ENCODE data around the gene SLC40A1. TPM values are rescaled to one million over a fixed set of nuclear protein-coding genes. Genes with fewer than 3 reads are reported as not detected.

SLC40A1 gene
- total and polyA plus RNA-seq, 2 of the 8 experiments (the other 6 are each of a cell fraction or from before 2014, with no cell fraction given), result 0.03 TPM; not detected in 1

- DNase-seq (ENCODE audit: low read depth in 1 of 2, low spot score in 2 of 2) (no peak), FAIRE-seq (no peak)
- Histone ChIP-seq H3K27ac (ENCODE audit: low read depth, low read length) (no peak overlapping the region), H3K27me3 (replicated peaks in 1 of 4; ENCODE audit: control insufficient read depth in 3 of 4, extremely low read depth in 1 of 4, insufficient read depth in 3 of 4, low read length in 3 of 4) (peaks cover 0 to 9% (median 0%) of the 10 kb centered on the region in 4 experiments; a peak in 1 of 7 replicates), H3K4me3 (ENCODE audit: extremely low read depth in 1 of 4, insufficient read depth in 2 of 4, low read depth in 3 of 4, low read length in 4 of 4) (no peak overlapping the region), H2BK120ac (replicated peaks; ENCODE audit: low read depth, low read length) (no peak overlapping the region), H3K4me2 (ENCODE audit: insufficient read depth in 1 of 2, low read depth in 2 of 2, low read length in 2 of 2) (no peak overlapping the region), H2BK15ac (ENCODE audit: low read length) (no peak overlapping the region), H3K9ac (replicated peaks in 1 of 4; ENCODE audit: extremely low read depth in 1 of 4, low read depth in 3 of 4, low read length in 3 of 4) (no peak overlapping the region), H3K56ac (replicated peaks; ENCODE audit: insufficient read length, low read depth, low read length) (no peak overlapping the region), H2BK20ac (ENCODE audit: low read length) (no peak overlapping the region), H2BK12ac (ENCODE audit: low read depth, low read length) (no peak overlapping the region), H3K79me2 (ENCODE audit: control insufficient read depth in 1 of 2, insufficient read depth in 2 of 2, low read length in 2 of 2) (no peaks in the 10 kb centered on the region), H4K20me1 (replicated peaks in 1 of 2; ENCODE audit: control insufficient read depth in 1 of 2, insufficient read depth in 2 of 2, low read length in 2 of 2) (no peaks in the 10 kb centered on the region), H4K5ac (ENCODE audit: insufficient read length, low read depth, low read length) (no peak overlapping the region), H2AFZ (ENCODE audit: low read length) (no peak overlapping the region), H3K14ac (ENCODE audit: insufficient read length) (no peak overlapping the region), H3K4me1 (replicated peaks in 1 of 4; ENCODE audit: control insufficient read depth in 3 of 4, insufficient read depth in 4 of 4, low read length in 3 of 4) (no peaks in the 10 kb centered on the region), H3K4ac (replicated peaks; ENCODE audit: insufficient read length, low read depth, low read length) (no peak overlapping the region), H4K8ac (ENCODE audit: extremely low read depth, insufficient read depth, low read length) (no peak overlapping the region), H2AK5ac (ENCODE audit: low read depth, low read length) (no peak overlapping the region), H3K23ac (ENCODE audit: insufficient read length) (no peak overlapping the region), H3K79me1 (ENCODE audit: low read depth, low read length) (no peaks in the 10 kb centered on the region), H3K18ac (ENCODE audit: extremely low read depth, low read length) (no peak overlapping the region), H4K91ac (replicated peaks; ENCODE audit: insufficient read length, low read length) (no peak overlapping the region), H3K9me3 (ENCODE audit: insufficient read depth in 2 of 2, low read depth in 1 of 2, low read length in 1 of 2) (no peaks in the 10 kb centered on the region), H3K36me3 (ENCODE audit: control insufficient read depth in 2 of 4, insufficient read depth in 4 of 4, low read length in 3 of 4) (no peaks in the 10 kb centered on the region), H3K23me2 (ENCODE audit: low read depth, low read length) (no peaks in the 10 kb centered on the region), H2BK5ac (ENCODE audit: low read depth, low read length) (no peak overlapping the region)
- CTCF ChIA-PET (ENCODE audit: partially characterized antibody), result interaction anchor here (0.6 kb wide), 1 partner anchor 182 kb away, joined by 3 read pairs; no protein-coding TSS in a partner anchor
- POLR2A ChIA-PET (ENCODE audit: partially characterized antibody), result no interaction called here
- TF ChIP-seq CTBP2 (IDR thresholded peaks at IDR 0.05; ENCODE audit: borderline replicate concordance, insufficient read depth, insufficient read length, low read length) (no peak), TAF1 (IDR thresholded peaks at IDR 0.05; ENCODE audit: low read depth, low read length) (no peak), HDAC2 (IDR thresholded peaks at IDR 0.05; ENCODE audit: borderline replicate concordance in 1 of 2, low read depth in 2 of 2, low read length in 2 of 2) (no peak), RBBP5 (IDR thresholded peaks at IDR 0.05; ENCODE audit: borderline replicate concordance, low read depth, low read length) (no peak), GTF2F1 (IDR thresholded peaks at IDR 0.05; ENCODE audit: borderline replicate concordance, low read depth, low read length) (no peak), POU5F1 (IDR thresholded peaks at IDR 0.05; ENCODE audit: low read depth, low read length) (no peak)
- 87% methylated on average over 1 of the region's 1 CpG; no CpG with 5 or more reads in 1 of the 2 experiments for WGBS, 2 experiments (ENCODE audit: extremely low coverage in 1 of 2, insufficient coverage in 1 of 2, insufficient read length in 1 of 2, insufficient replicate concordance in 2 of 2, low coverage in 1 of 2, low lambda C conversion rate in 2 of 2, missing lambda C conversion rate in 1 of 2)
Observed at GRCh38 chr2:189569295-189569910, 11.2 kb downstream of the SLC40A1 start.

Data from H1 (cell line).